ENCODE measurements around the gene GSTA5.
"Not testable (repeated sequence)": the region's sequence is repeated elsewhere in the genome, so short reads cannot be mapped to it uniquely, and the experiment has no call there.

GSTA5 gene

GRCh38 chr6:52830869-52831268 lies 9.7 kb downstream of the GSTA5 start:
- not testable (repeated sequence) for ATAC-seq

GRCh38 chr6:52829046-52829817 lies 11.4 kb downstream of the GSTA5 start:
- ATAC-seq = no peak

- not testable (repeated sequence) for ATAC-seq
Measured at GRCh38 chr6:52828621-52829020, 12.0 kb downstream of the GSTA5 start.

- not testable (repeated sequence) for ATAC-seq
Measured at GRCh38 chr6:52827073-52827783, 13.4 kb downstream of the GSTA5 start.

- no peak for ATAC-seq
Measured at GRCh38 chr6:52826513-52826912, 14.1 kb downstream of the GSTA5 start.

GRCh38 chr6:52825900-52826459 lies 14.6 kb downstream of the GSTA5 start:
- not testable (repeated sequence) for ATAC-seq

- not testable (repeated sequence) for ATAC-seq
Measured at GRCh38 chr6:52825270-52825793, 15.3 kb downstream of the GSTA5 start.

- no peak for ATAC-seq
Measured at GRCh38 chr6:52821842-52822241, 18.8 kb downstream of the GSTA5 start.

- no peak for ATAC-seq
Measured at GRCh38 chr6:52820198-52820597, 20.4 kb downstream of the GSTA5 start.

- peak; percentile 55 to 69 for ATAC-seq
Measured at GRCh38 chr6:52815167-52816092, 25.2 kb downstream of the GSTA5 start.

- not testable (repeated sequence) for ATAC-seq
Measured at GRCh38 chr6:52814545-52814944, 26.1 kb downstream of the GSTA5 start.

- not testable (repeated sequence) for ATAC-seq
Measured at GRCh38 chr6:52809777-52810176, 30.8 kb downstream of the GSTA5 start.

GRCh38 chr6:52808660-52809059 lies 32.0 kb downstream of the GSTA5 start:
- ATAC-seq = no peak

GRCh38 chr6:52803668-52804255 lies 36.9 kb downstream of the GSTA5 start, which contains the start of gene GSTA1:
Gene GSTA1, minus strand, starts transcription at chr6:52803816. Its CDS starts 4,549 bp downstream, at chr6:52799267.
- not testable (repeated sequence) for ATAC-seq

GRCh38 chr6:52802806-52803205 lies 37.8 kb downstream of the GSTA5 start:
- no peak for ATAC-seq

- ATAC-seq = no peak
Measured at GRCh38 chr6:52801188-52801841, 39.3 kb downstream of the GSTA5 start.

GRCh38 chr6:52799272-52799671 lies 41.3 kb downstream of the GSTA5 start:
- not testable (repeated sequence) for ATAC-seq

- ATAC-seq = not testable (repeated sequence)
Measured at GRCh38 chr6:52794366-52794765, 46.2 kb downstream of the GSTA5 start.

GRCh38 chr6:52790861-52791260 lies 49.8 kb downstream of the GSTA5 start:
- ATAC-seq = no peak

- not testable (repeated sequence) for ATAC-seq
Measured at GRCh38 chr6:52789658-52790057, 51.0 kb downstream of the GSTA5 start.

- peak in 1 of 2 donors; percentile 24 for ATAC-seq
Measured at GRCh38 chr6:52788478-52788877, 52.1 kb downstream of the GSTA5 start.
